GM21526 (cell line): ENCODE results near the gene COL6A3.

Experiments
- ATAC-seq: cut with Tn5 transposase; IDR thresholded peaks from one replicate; pipeline ENCODE4 v1.9.1; 2021; ENCODE audit warnings: moderate library complexity; ENCODE audit not compliant: unreplicated experiment, low FRiP score

Gene COL6A3, protein sequence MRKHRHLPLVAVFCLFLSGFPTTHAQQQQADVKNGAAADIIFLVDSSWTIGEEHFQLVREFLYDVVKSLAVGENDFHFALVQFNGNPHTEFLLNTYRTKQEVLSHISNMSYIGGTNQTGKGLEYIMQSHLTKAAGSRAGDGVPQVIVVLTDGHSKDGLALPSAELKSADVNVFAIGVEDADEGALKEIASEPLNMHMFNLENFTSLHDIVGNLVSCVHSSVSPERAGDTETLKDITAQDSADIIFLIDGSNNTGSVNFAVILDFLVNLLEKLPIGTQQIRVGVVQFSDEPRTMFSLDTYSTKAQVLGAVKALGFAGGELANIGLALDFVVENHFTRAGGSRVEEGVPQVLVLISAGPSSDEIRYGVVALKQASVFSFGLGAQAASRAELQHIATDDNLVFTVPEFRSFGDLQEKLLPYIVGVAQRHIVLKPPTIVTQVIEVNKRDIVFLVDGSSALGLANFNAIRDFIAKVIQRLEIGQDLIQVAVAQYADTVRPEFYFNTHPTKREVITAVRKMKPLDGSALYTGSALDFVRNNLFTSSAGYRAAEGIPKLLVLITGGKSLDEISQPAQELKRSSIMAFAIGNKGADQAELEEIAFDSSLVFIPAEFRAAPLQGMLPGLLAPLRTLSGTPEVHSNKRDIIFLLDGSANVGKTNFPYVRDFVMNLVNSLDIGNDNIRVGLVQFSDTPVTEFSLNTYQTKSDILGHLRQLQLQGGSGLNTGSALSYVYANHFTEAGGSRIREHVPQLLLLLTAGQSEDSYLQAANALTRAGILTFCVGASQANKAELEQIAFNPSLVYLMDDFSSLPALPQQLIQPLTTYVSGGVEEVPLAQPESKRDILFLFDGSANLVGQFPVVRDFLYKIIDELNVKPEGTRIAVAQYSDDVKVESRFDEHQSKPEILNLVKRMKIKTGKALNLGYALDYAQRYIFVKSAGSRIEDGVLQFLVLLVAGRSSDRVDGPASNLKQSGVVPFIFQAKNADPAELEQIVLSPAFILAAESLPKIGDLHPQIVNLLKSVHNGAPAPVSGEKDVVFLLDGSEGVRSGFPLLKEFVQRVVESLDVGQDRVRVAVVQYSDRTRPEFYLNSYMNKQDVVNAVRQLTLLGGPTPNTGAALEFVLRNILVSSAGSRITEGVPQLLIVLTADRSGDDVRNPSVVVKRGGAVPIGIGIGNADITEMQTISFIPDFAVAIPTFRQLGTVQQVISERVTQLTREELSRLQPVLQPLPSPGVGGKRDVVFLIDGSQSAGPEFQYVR (N-terminal part only)

DNA sequence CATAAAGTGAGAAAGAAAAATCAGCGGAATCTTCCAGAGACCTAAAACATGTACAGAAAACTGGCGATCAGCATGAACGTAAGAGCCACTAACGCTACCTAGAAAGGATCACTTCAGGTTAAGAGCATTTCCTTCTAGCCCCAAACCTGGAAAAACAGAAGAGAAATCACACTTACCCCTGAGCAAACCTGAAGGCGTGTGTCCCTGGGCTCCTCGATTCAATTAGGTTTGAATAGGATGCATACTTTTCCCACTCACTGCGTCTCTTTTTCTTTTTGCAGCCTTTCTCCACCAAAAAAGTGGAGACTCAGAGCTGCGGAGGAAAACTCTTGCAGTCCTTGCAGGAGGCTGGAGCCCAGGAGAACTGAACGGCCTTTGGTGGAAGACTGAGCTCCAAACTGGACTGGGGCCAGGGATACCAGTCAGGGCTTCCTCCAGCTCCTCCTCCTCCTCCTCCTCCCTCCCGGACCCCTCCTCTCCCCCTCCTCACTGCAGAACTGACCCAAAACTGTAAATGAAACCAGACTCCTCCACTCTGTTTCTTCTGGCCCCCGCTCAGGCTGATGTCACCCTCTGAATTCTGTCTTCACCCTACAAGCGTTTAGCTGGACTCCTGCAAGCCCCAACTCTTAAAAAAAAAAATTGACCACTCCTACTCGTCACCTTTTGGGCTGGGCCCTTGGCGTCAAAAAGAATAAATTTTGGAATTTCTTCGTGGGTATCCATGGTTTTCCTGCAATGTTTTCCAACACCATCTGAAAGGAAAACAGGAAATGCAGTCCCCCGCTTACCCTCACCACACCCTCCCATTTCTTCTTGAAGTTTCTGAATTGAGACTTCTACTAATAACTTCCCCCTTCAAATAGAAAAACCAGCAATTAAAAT is at the start of gene COL6A3:
Gene COL6A3 (minus strand): TSS at position 388 of the 885 bp plus-strand sequence. CDS start 17,347 bp downstream, outside the sequence.
- ATAC-seq, result no peak

DNA sequence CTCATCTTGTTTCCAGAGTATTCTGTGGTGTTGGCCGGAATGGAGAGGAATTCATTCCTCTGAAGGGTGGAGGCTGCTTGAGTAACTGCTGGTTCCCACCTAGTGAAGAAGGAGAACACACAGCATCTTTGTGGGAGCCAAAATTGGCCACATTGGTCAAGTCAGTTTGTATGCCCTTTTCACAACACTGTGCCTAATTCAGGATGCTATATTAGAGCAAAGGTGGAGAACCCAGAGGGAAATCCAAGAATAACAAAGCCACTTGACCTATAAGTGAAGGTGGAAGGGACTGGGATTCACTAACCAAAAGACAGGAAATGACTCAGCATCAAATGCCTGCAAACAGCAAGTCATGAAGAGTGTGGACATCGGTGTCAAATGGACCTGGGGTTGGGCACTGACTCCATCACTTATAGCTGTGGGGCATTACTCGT is 45.8 kb upstream of the COL6A3 start:
- ATAC-seq, result no peak

DNA sequence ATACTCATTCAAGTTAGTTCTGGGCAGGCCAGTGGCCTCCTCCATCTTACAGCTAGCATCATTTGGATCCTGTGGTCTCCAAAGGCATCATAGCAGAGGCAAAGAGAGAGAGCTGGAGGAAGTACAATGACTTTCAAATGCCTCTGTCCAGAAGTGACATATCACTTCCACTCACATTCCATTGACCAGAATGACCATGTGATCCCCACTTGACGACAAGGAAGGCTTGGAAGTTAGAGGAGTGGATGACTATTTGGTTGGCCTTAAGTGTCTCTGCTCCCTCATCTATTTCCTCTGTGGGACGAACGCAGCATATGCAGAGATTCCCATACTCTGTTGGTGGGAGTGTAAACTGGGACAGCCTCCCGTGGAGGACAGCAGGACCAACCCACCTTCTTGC is 45.3 kb upstream of the COL6A3 start:
- no peak for ATAC-seq

DNA sequence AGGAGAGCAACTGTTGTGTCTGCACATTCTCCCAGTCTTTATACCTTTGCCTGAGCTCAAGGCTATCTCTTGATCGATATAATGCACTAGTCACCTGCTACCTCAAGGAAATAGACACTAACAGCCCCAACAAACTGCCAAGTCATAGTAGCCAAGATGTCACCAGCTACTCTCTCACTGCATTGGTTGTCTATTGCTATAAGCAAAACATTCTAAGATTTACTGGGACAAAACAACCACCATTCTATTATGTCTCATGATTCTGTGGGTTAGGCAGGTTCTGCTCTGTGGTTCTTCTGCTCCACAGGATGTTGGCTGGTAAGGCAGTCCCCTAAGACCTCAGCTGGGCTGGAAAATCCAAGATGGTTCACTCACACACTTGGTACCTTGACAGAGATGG is 44.6 kb upstream of the COL6A3 start:
- ATAC-seq, result no peak

DNA sequence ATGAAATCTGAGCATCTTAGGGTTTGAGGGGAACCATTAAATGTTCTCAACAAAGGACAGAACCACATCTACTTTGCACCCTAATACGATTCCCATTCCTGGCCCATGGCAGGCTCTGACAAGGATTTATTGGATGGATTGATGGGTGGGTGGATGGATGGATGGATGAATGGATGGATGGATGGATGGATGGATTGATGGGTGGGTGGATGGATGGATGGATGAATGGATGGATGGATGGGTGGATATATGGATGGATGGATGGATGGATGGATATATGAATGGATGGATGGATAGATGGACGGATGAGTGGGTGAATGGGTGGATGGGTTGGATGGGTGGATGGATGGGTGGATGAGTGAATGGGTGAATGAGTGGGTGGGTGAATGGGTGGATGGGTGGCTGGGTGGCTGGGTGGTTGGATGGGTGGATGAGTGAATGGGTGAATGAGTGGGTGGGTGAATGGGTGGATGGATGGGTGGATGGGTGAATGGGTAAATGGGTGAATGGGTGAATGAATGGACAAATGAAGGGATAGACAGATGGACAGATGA is 43.5 kb upstream of the COL6A3 start:
- ATAC-seq, result no peak

DNA sequence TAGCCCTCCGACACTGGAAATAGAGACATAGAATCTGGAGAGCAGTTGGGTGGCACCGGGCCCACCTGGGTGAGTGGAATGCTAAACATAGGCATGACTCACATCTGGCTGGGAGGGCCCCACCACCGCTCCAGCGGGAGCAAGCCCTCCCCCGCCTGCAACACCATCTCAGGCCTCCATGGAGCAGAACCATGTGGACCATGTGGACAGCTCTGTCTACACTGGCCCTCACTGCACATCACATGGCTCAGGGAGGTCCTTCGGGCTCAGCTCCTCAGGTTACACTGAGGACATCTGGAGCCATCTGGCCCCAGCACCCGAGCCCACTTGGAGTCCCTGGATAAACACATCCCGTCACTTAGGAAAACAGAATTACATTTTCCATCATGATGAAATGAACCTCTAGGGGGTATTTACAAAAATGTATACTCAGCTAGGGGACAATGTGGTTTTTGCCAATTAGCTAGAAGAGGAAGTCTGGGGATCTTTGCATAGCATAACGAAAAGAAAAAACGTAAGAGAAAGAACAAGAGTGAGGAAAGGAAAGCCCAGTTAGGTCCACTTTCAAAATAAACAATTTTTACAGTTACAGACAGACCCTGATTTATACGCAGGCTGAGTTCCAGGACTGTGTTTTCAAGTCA is 42.4 kb upstream of the COL6A3 start:
- ATAC-seq, result no peak

DNA sequence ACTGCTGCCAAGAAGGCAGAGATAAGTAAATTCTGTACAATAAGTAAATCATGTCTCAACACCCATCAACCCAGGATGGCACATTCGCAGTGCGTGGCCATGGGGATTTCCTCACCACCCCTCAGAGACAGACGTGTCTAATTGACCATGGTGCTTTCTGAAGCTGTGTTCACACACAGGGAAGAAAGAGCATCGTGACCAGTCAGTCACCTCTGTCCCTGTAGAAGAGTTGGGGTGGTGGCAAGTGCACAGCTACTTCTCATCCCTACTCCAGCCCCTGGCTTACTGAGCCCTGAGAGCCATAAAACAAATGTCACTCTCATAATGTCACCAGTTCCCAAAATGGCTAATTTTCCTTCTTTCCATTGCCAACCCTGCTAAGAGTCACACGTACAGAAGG is 41.8 kb upstream of the COL6A3 start:
- no peak for ATAC-seq

DNA sequence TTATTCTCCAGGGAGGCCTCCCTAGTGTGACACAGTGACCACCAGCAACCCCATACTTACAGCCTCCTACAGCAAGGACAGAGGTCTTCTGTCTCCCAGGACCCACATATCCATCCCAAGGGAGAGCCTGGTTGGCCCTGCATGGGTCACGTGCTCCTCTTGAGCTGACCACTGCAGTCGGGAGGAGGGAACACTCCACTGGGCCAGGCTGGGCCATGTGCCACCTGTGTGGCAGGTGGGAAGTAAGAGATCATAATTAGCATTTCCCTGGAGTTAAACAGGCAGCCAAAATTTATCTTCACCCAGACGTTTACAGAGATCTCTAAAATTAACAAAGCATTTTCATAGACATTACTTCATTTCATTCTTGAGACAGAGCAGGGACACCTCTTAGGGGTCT is 39.7 kb upstream of the COL6A3 start:
- ATAC-seq, result no peak

DNA sequence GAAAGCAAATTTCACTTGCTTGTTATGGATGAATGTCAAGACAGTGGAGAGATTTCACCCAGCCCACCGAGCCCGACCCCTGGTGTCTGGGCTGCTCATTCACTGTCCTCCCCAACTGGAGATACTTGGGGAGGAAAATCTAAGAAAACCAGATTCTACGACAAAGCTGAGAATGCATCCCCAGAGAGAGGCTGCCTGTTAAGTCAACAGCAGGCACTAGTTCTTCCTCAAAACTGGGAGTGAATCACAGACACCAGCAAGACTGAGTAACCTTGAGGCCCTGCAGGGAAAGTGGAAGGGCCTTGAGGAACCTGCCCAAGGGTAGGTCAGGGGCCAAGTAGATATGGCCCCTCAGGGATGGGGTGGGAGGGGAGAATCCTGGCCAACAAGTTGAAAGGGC is 38.9 kb upstream of the COL6A3 start:
- ATAC-seq, result no peak

DNA sequence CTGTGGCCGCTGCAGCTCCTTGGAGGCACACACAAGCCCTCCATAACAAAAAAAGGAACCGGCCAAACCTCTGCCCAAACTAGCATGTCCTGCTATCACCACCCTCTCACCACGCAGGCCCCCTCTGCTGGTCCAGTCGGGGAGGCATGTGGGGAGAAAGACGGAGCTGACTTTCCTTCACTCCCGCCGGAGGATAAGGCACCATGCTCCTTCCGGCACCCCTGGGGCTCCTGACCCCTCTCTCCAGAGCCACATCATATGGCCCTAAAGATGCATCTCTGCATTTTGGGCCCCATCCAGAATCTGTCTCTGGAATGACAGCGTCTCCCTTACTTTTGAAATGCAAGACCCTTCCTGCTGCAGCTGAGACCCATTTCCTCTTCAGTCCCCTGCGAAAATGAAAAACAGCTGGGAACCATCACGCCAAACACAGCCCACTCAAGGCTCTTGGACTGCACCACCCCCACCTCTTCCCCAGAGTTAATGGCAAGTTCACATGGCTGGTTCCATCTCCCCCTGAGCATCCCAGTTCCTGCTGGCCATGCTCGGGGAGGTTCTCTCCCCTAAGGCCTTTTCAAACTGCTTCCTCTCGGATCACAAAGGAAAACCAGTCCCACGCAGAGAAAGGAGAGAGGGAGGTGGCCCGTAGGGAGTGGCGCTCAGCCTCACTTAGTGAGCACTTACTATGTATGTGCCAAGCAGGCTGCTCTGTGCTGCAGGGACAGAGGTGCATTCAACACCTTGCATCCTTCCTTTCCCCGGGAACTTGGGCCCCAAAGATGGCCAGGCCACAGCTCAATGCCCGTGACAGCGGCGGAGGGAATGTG is 37.9 kb upstream of the COL6A3 start:
- no peak for ATAC-seq

DNA sequence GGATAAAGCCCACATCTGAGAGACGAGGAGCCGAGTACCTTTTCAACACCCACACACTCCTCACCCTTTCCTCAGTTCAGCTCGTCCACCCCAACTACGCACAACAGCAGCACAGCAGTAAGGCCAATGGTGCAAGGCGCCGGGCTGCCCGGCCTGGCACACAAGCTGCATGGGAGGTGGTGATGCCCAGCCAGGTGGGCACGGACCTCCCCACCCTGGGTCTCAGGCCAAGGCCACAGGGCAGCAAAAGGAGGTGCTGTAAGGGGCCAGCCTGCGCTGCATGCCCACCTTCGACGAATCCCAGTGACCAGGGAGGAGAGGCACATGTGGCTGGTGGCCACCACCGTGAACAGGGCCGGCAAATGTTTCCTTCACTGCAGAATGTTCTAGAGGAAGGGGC is 36.6 kb upstream of the COL6A3 start:
- no peak for ATAC-seq

DNA sequence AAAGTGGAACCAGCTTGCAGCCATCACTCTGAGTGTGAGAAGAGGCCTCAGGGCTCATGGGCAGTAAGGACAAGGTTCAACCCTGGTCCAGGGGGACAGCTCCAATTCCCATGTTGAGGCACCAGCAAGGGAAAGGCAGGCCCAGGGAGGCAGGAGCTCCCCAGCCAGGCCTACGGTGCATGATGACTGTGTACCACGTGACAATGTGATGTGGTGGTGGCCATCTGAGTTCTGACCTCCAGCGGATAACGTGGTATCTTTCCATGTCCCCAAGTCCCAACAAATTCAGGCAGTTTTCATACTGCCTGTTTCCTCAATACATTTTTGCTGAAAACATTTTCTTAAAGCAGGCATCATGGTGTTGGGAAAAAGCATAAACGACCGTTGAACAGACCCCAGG is 36.1 kb upstream of the COL6A3 start:
- ATAC-seq, result no peak

DNA sequence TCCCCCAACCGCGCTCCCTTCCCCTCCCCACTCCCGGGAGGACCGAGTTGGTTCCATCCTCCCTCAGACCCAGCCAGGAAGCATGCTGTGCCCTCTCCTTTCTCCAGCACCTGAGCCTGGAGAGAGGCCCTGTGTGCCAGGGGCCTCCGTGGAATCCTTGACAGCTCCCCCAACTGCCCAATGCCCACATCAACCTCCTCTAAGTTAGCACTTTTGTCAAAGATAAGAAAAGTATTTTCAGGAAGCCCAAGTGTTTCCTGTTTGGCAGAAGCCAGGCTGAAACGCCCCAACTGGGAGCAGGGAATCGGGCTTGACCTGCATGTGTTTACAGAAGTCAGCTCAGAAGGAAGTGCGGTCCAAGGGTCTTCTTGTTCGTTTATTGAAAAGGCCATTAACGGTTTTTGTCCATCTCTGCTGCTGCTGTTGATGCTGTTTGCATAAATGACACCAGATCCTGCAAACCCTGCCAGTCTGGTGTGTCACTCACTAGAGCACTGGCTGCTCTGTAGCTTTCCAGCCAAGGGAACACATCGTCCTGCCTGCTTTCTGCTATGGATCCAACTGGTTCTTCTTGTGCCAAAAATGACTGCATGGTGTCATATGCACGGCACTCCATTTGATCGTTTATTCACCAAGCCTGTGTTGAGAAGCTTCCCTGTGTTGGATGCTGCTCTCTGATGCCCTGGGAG is 35.4 kb upstream of the COL6A3 start:
- ATAC-seq, result no peak

DNA sequence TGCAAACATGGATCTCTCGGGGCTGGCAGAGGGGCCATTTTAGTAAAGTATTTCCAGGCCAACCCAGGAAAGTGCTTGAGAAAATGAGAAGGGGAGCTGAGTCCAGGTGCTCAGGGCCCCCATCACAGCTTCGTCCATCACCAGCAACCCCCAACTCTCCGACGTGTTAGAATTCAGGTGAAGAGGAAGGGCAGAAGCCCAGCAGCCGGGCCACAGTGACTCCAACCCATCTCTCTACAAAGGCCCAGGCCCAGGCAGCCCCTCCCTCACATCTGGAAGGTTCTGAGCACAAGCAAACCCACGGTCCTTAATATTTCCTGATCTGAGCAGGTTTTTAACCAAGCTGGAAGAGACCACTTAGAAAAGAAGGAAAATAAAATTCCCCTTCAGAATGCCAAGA is 34.7 kb upstream of the COL6A3 start:
- ATAC-seq, result no peak

DNA sequence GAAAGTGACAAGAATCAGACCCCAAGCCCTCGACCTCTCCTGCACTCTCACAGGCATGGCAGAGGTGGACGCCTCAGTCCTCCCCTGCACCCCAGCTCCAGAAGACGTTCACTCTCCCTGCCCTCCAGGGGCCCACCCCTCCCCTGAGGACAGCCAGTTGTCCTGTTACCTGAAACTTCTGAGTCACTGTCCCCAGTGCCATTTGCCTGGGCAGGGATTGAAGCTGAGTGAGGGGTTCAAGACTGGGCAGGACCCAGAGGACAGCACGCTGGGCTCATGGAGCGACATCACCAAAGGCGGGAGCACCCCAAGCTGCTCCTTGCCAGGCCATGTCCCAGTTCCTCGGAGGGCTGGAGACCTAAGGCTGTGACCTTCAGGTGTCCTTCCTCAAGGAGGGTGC is 34.2 kb upstream of the COL6A3 start:
- no peak for ATAC-seq

DNA sequence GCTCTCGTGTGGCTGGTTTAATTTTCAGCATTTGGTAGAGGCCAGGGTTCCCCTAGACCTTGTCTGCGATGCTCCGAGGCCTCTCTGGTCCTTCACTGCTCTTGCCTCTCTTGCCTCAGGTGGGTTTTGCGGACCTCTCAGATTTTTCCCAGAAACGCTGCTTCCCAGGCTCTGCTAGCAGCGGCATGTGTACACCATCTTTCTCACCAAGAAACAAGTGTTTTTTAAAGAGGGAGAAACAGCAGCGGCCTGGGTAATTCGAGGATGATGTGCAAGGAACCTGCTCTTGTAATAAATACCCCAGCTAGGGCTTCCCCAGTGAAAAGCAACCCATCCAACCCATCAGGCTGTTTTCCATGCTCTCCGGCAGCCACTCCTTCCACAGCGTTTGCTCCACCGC is 33.5 kb upstream of the COL6A3 start:
- no peak for ATAC-seq

DNA sequence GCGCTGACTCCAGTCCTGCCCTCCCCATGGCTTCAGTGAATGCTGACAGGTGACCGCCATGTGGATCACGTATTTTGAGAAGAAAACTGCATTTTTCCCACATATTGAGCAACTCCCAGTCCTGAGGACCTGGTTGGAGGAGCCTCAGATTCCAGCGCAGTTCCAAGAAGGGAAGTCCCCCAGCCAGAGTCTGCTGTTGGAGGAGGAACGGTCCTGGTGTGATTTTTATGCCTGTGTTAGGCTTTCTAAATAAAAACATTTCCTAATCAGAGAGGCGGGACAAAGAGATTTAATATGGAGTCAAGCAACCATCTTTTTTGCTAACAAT is 32.3 kb upstream of the COL6A3 start:
- no peak for ATAC-seq
